Calu3 (cell line): ENCODE measurements around the gene LCE3C. TPM values are rescaled to one million over a fixed set of nuclear protein-coding genes. Genes with fewer than 3 reads are reported as not detected.

Source experiments
- BruUV-seq: library from RNA; stranded (reverse); fragments of 400-500 nt; replicated peaks from 2 replicates; lab custom pipeline; 2021; lab: Mats Ljungman, UMichigan
- CTCF ChIA-PET: fragments of 300-600 bp; sonication (Branson Sonifier 250); formaldehyde crosslinking; loops from one replicate; lab custom pipeline; 2022; ENCODE audit warnings: antibody characterized with exemption; lab: Charles Lee
- DNase-seq: peaks from one replicate; pipeline ENCODE4 v3.0.0; 2022
- H3K27ac Mint-ChIP-seq: one replicate; pipeline ENCODE4 v1.8.0; 2022; ENCODE audit warnings: mixed read lengths; ENCODE audit not compliant: unreplicated experiment
- H3K27me3 Mint-ChIP-seq: one replicate; pipeline ENCODE4 v1.8.0; 2022; ENCODE audit warnings: mixed read lengths; ENCODE audit not compliant: unreplicated experiment
- H3K36me3 Mint-ChIP-seq: one replicate; pipeline ENCODE4 v1.8.0; 2022; ENCODE audit warnings: mild to moderate bottlenecking, moderate library complexity, mixed read lengths; ENCODE audit not compliant: insufficient read depth, unreplicated experiment
- H3K4me1 Mint-ChIP-seq: one replicate; pipeline ENCODE4 v1.8.0; 2022; ENCODE audit warnings: mild to moderate bottlenecking, low read depth, mixed read lengths; ENCODE audit not compliant: unreplicated experiment
- H3K4me3 Mint-ChIP-seq: one replicate; pipeline ENCODE4 v1.8.0; 2022; ENCODE audit warnings: mild to moderate bottlenecking, low read depth, moderate library complexity, mixed read lengths; ENCODE audit not compliant: unreplicated experiment
- H3K9me3 Mint-ChIP-seq: one replicate; pipeline ENCODE4 v1.8.0; 2022; ENCODE audit warnings: low read depth, mixed read lengths; ENCODE audit not compliant: unreplicated experiment
- CTCF ChIP-seq: fragments of 200-600 bp; IDR thresholded peaks from one replicate; pipeline ENCODE4 v1.8.0; 2022; ENCODE audit warnings: antibody characterized with exemption; ENCODE audit not compliant: unreplicated experiment
- intact Hi-C: fragments of 100-400 bp; cut with micrococcal nuclease; formaldehyde crosslinking; loops from one replicate; pipeline ENCODE4 v1.10.0; 2022; ENCODE audit not compliant: unreplicated experiment
- total RNA-seq: library from RNA; stranded (reverse); gene quantifications from 2 replicates; pipeline ENCODE4 v1.2.3, GENCODE V29; 2022

LCE3C gene
- total RNA-seq, 1 experiment from 2014 or later: not detected

- no TSS peak for BruUV-seq
- CTCF ChIA-PET: no interaction called here
- no peaks in the 10 kb centered on the region for H3K36me3 Mint-ChIP-seq
- H3K4me3 Mint-ChIP-seq: no peak overlapping the region
- no peak for DNase-seq
- no peak for TF ChIP-seq CTCF
- no peak overlapping the region for H3K27ac Mint-ChIP-seq
- intact Hi-C loops: no loop called here
- H3K27me3 Mint-ChIP-seq: peaks cover 70% of the 10 kb centered on the region
- no peaks in the 10 kb centered on the region for H3K4me1 Mint-ChIP-seq
- H3K9me3 Mint-ChIP-seq: no peaks in the 10 kb centered on the region
These were observed 3.0 kb upstream of the LCE3C start for GRCh38 chr1:152596986-152597385.

GRCh38 chr1:152613511-152613910, 13.5 kb downstream of the LCE3C start, which contains the start of gene LCE3B:
LCE3B (plus strand) TSS chr1:152613811; CDS start chr1:152613811, 0 bp downstream.
- CTCF ChIA-PET: interaction anchor here (0.5 kb wide), 1 partner anchor 13 kb away, joined by 3 read pairs; the partner anchor contains the start of gene LCE3C
- no peak for DNase-seq
- Mint-ChIP-seq H3K27me3 (peaks cover 61% of the 10 kb centered on the region), H3K36me3 (no peaks in the 10 kb centered on the region), H3K4me1 (no peaks in the 10 kb centered on the region), H3K27ac (no peak within 1 kb of the TSS), H3K4me3 (no peak within 1 kb of the TSS), H3K9me3 (no peaks in the 10 kb centered on the region)
- BruUV-seq: no TSS peak
- TF ChIP-seq CTCF: no peak
- intact Hi-C loops: no loop called here

- Mint-ChIP-seq H3K4me1 (no peaks in the 10 kb centered on the region), H3K4me3 (no peak overlapping the region), H3K27ac (no peak overlapping the region), H3K27me3 (peaks cover 67% of the 10 kb centered on the region), H3K36me3 (no peaks in the 10 kb centered on the region), H3K9me3 (no peaks in the 10 kb centered on the region)
- BruUV-seq: no TSS peak
- no peak for DNase-seq
- intact Hi-C loops: no loop called here
- TF ChIP-seq CTCF: no peak
- CTCF ChIA-PET: interaction anchor here (0.6 to 1.2 kb wide), 4 partner anchors 10 to 1082 kb away, joined by 3 read pairs; a partner anchor contains a TSS
These were observed 22.0 kb downstream of the LCE3C start for GRCh38 chr1:152621993-152622392.

- BruUV-seq: no TSS peak
- no peak for DNase-seq
- intact Hi-C loops: no loop called here
- no peaks in the 10 kb centered on the region for H3K36me3 Mint-ChIP-seq
- no peak within 1 kb of the TSS for H3K4me3 Mint-ChIP-seq
- no peak within 1 kb of the TSS for H3K27ac Mint-ChIP-seq
- H3K9me3 Mint-ChIP-seq: no peaks in the 10 kb centered on the region
- H3K27me3 Mint-ChIP-seq: peaks cover 75% of the 10 kb centered on the region
- CTCF ChIA-PET: interaction anchor here (0.7 to 1.2 kb wide), 2 partner anchors 9 to 97 kb away, joined by 3 read pairs; a partner anchor contains a TSS
- no peaks in the 10 kb centered on the region for H3K4me1 Mint-ChIP-seq
- TF ChIP-seq CTCF: no peak
These were observed 22.8 kb downstream of the LCE3C start, which contains the start of gene LCE3A for GRCh38 chr1:152622803-152623202. LCE3A (minus strand) TSS chr1:152623103; CDS start chr1:152623103, 0 bp downstream.
